ENCODE measurements around the gene FNIP1.

FNIP1 gene

GRCh38 chr5:131659841-131660240, 137.0 kb downstream of the FNIP1 start:
- H3K9me3 ChIP-seq (ENCODE audit: insufficient read depth, low read length) = no peaks in the 10 kb centered on the region
- no peak overlapping the region for H2AFZ ChIP-seq (ENCODE audit: low read depth, low read length, severe bottlenecking)
- no peak overlapping the region for H3K27ac ChIP-seq (ENCODE audit: low read depth, low read length)
- H3K4me3 ChIP-seq (ENCODE audit: insufficient read depth, low read length, poor library complexity, severe bottlenecking) = no peak overlapping the region
- no peaks in the 10 kb centered on the region for H3K9me2 ChIP-seq (replicated peaks; ENCODE audit: insufficient read depth, low read length)
- no peaks in the 10 kb centered on the region for H4K20me1 ChIP-seq (ENCODE audit: low read depth, low read length)
- H3K79me2 ChIP-seq (ENCODE audit: insufficient read depth, low read length) = no peaks in the 10 kb centered on the region
- H3K9ac ChIP-seq (ENCODE audit: low read length) = no peak overlapping the region
- H3K27me3 ChIP-seq (ENCODE audit: low read length) = no peaks in the 10 kb centered on the region
- no peak overlapping the region for H3K4me2 ChIP-seq (ENCODE audit: low read depth, low read length, poor library complexity, severe bottlenecking)
- H3K36me3 ChIP-seq (ENCODE audit: low read length) = peaks cover 16% of the 10 kb centered on the region; the same call in 1 of the 2 replicates
- H3F3A ChIP-seq (ENCODE audit: insufficient read depth) = no peaks in the 10 kb centered on the region
- TF ChIP-seq EZH2phosphoT487 (conservative IDR thresholded peaks at IDR 0.05; ENCODE audit: low read length) (no peak), CTCF (IDR thresholded peaks at IDR 0.05; ENCODE audit: insufficient read depth, low read length, poor library complexity, severe bottlenecking) (no peak)

DNA sequence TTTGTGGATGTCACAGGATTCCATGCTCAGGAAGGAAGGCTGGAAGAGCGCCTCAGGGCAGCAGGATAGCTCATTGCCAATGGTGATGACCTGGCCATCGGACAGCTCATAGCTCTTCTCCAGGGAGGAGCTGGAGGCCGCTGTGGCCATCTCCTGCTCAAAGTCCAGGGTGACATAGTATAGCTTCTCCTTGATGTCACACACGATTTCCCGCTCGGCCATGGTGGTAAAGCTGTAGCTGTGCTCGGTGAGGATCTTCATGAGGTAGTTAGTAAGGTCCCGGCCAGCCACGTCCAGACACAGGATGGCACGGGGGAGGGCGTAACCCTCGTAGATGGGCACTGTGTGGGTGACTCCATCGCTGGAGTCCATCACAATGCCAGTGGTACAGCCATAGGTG, 137.5 kb downstream of the FNIP1 start:
- no peak overlapping the region for H3K27ac ChIP-seq (ENCODE audit: low read depth, low read length)
- TF ChIP-seq EZH2phosphoT487 (conservative IDR thresholded peaks at IDR 0.05; ENCODE audit: low read length) = no peak
- H3K36me3 ChIP-seq (ENCODE audit: low read length) = peaks cover 17% of the 10 kb centered on the region; the same call in 1 of the 2 replicates
- no peak overlapping the region for H3K4me3 ChIP-seq (ENCODE audit: insufficient read depth, low read length, poor library complexity, severe bottlenecking)
- no peaks in the 10 kb centered on the region for H3K9me3 ChIP-seq (ENCODE audit: insufficient read depth, low read length)
- H3K79me2 ChIP-seq (ENCODE audit: insufficient read depth, low read length) = peaks cover 2% of the 10 kb centered on the region; the same call in 1 of the 2 replicates
- no peak overlapping the region for H3K4me2 ChIP-seq (ENCODE audit: low read depth, low read length, poor library complexity, severe bottlenecking)
- H3K9me2 ChIP-seq (replicated peaks; ENCODE audit: insufficient read depth, low read length) = no peaks in the 10 kb centered on the region
- no peak overlapping the region for H2AFZ ChIP-seq (ENCODE audit: low read depth, low read length, severe bottlenecking)
- H3F3A ChIP-seq (ENCODE audit: insufficient read depth) = no peaks in the 10 kb centered on the region
- no peaks in the 10 kb centered on the region for H3K27me3 ChIP-seq (ENCODE audit: low read length)
- no peaks in the 10 kb centered on the region for H4K20me1 ChIP-seq (ENCODE audit: low read depth, low read length)
- no peak overlapping the region for H3K9ac ChIP-seq (ENCODE audit: low read length)

DNA sequence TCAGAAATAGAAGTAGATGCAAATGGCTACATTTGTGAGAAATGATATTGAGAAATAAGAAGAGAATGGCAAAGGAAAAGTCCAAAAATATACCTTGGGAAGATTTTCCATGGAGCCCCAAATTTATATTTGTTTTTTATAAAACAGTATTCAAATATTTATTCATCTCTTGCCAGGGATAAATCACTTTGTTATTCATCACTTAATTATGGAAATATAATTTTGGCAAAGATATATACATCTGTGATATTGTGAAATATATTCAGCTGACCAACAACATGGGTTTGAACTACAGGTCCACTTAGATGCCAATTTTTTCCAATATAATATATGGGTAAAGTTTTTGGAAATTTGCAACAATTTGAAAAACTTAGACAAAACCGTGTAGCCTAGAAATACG, 142.0 kb downstream of the FNIP1 start:
- H4K20me1 ChIP-seq (ENCODE audit: low read depth, low read length) = no peaks in the 10 kb centered on the region
- TF ChIP-seq EZH2phosphoT487 (conservative IDR thresholded peaks at IDR 0.05; ENCODE audit: low read length) (no peak), CTCF (IDR thresholded peaks at IDR 0.05; ENCODE audit: insufficient read depth, low read length, poor library complexity, severe bottlenecking) (no peak)
- H3K9me2 ChIP-seq (replicated peaks; ENCODE audit: insufficient read depth, low read length) = no peaks in the 10 kb centered on the region
- H3K79me2 ChIP-seq (ENCODE audit: insufficient read depth, low read length) = peaks cover 3% of the 10 kb centered on the region; the same call in 1 of the 2 replicates
- H2AFZ ChIP-seq (ENCODE audit: low read depth, low read length, severe bottlenecking) = no peak overlapping the region
- peaks cover 3% of the 10 kb centered on the region; the same call in 1 of the 2 replicates for H3F3A ChIP-seq (ENCODE audit: insufficient read depth)
- H3K4me2 ChIP-seq (ENCODE audit: low read depth, low read length, poor library complexity, severe bottlenecking) = no peak overlapping the region
- no peak overlapping the region for H3K9ac ChIP-seq (ENCODE audit: low read length)
- H3K27ac ChIP-seq (ENCODE audit: low read depth, low read length) = no peak overlapping the region
- no peaks in the 10 kb centered on the region for H3K27me3 ChIP-seq (ENCODE audit: low read length)
- no peak overlapping the region for H3K4me3 ChIP-seq (ENCODE audit: insufficient read depth, low read length, poor library complexity, severe bottlenecking)
- H3K36me3 ChIP-seq (ENCODE audit: low read length) = peaks cover 16% of the 10 kb centered on the region
- H3K9me3 ChIP-seq (ENCODE audit: insufficient read depth, low read length) = no peaks in the 10 kb centered on the region

GRCh38 chr5:131654309-131654708, 142.5 kb downstream of the FNIP1 start:
- Histone ChIP-seq H3F3A (ENCODE audit: insufficient read depth) (peaks cover 3% of the 10 kb centered on the region; the same call in 1 of the 2 replicates), H3K9ac (ENCODE audit: low read length) (no peak overlapping the region), H3K4me2 (ENCODE audit: low read depth, low read length, poor library complexity, severe bottlenecking) (no peak overlapping the region), H3K79me2 (ENCODE audit: insufficient read depth, low read length) (peaks cover 3% of the 10 kb centered on the region; the same call in 1 of the 2 replicates), H4K20me1 (ENCODE audit: low read depth, low read length) (no peaks in the 10 kb centered on the region), H3K4me3 (ENCODE audit: insufficient read depth, low read length, poor library complexity, severe bottlenecking) (no peak overlapping the region), H3K27me3 (ENCODE audit: low read length) (no peaks in the 10 kb centered on the region), H2AFZ (ENCODE audit: low read depth, low read length, severe bottlenecking) (no peak overlapping the region), H3K9me2 (replicated peaks; ENCODE audit: insufficient read depth, low read length) (no peaks in the 10 kb centered on the region), H3K27ac (ENCODE audit: low read depth, low read length) (no peak overlapping the region), H3K9me3 (ENCODE audit: insufficient read depth, low read length) (no peaks in the 10 kb centered on the region), H3K36me3 (ENCODE audit: low read length) (peaks cover 19% of the 10 kb centered on the region)
- TF ChIP-seq CTCF (IDR thresholded peaks at IDR 0.05; ENCODE audit: insufficient read depth, low read length, poor library complexity, severe bottlenecking) (no peak), EZH2phosphoT487 (conservative IDR thresholded peaks at IDR 0.05; ENCODE audit: low read length) (no peak)

Data from SU-DHL-6 (cell line).